K562 (cell line): ENCODE data around the gene RABGAP1L. TPM values are rescaled to one million over a fixed set of nuclear protein-coding genes. Genes with fewer than 3 reads are reported as not detected.
A peak's percentile ranks its signal among the peaks of the same experiment; 100 is the strongest.

Source experiments
- CBFB ChIP-seq: sonication (generic); formaldehyde crosslinking; IDR thresholded peaks from 2 replicates; pipeline ENCODE4 v1.4.0; 2020; ENCODE audit warnings: mild to moderate bottlenecking, missing genetic modification reagents
- KAT7 ChIP-seq: sonication (generic); formaldehyde crosslinking; IDR thresholded peaks from 2 replicates; pipeline ENCODE4 v1.8.0; 2022; ENCODE audit warnings: missing genetic modification reagents, mild to moderate bottlenecking, borderline replicate concordance
- KAT8 ChIP-seq: fragments of 450-650 bp; IDR thresholded peaks from 2 replicates; pipeline ENCODE4 v1.6.1; 2016; ENCODE audit warnings: low read depth, mild to moderate bottlenecking
- POLR2A ChIP-seq: fragments of 450-650 bp; conservative IDR thresholded peaks from 2 replicates; pipeline ENCODE4 v1.6.1; 2016
- POLR2B ChIP-seq: fragments of 450-650 bp; IDR thresholded peaks from 2 replicates; pipeline ENCODE4 v1.6.1; 2018; ENCODE audit warnings: low read depth; ENCODE audit not compliant: partially characterized antibody
- RBM14 ChIP-seq: fragments of 200-400 bp; formaldehyde crosslinking; IDR thresholded peaks from 2 replicates; pipeline ENCODE4 v1.6.1; 2018; ENCODE audit warnings: low read depth, mild to moderate bottlenecking, low read length, moderate library complexity, borderline replicate concordance; ENCODE audit not compliant: insufficient read depth
- RFX7 ChIP-seq: fragments of 250-450 bp; sonication (Bioruptor Pico); IDR thresholded peaks from 2 replicates; pipeline ENCODE4 v1.5.1; 2021; ENCODE audit warnings: mild to moderate bottlenecking
- TAF15 ChIP-seq: fragments of 200-400 bp; formaldehyde crosslinking; IDR thresholded peaks from 2 replicates; pipeline ENCODE4 v1.6.1; 2017; ENCODE audit warnings: mild to moderate bottlenecking, low read depth, low read length, moderate library complexity
- TRIM28 ChIP-seq: fragments of 450-650 bp; IDR thresholded peaks from 2 replicates; pipeline ENCODE4 v1.6.1; 2017
- ZNF644 ChIP-seq: fragments of 200-800 bp; sonication (Bioruptor generic); IDR thresholded peaks from 2 replicates; pipeline ENCODE4 v1.6.1; 2016; ENCODE audit warnings: low read depth, missing genetic modification characterization, missing compliant biosample characterization
- polyA plus RNA-seq, 8 experiments: library from polyadenylated mRNA; depleted of rRNA in 4 of 8; stranded (reverse) in 5 of 8; unstranded in 3 of 8; fragments of >200 nt; fragmentation: Nextera tagmentation in 2 of 8; fragmentation: Illumina TruSeq in 1 of 8; extraction: Ambion mirVana in 2 of 8; extraction: Trizol in 1 of 8; gene quantifications; 2 replicates each; pipeline versions ENCODE4 v1.2.1 to v1.2.3, GENCODE V29; 2011 to 2014; ENCODE audit warnings: inconsistent platforms in 1 of 8, missing spikeins in 1 of 8
- total RNA-seq, 7 experiments: library from RNA; depleted of rRNA in 6 of 7; stranded (reverse); fragments of >200 nt in 6 of 7; fragmentation: Illumina TruSeq in 2 of 7; extraction: Trizol in 2 of 7; gene quantifications; 2 replicates each; pipeline versions ENCODE4 v1.2.1 to v1.2.3, GENCODE V29; 2011 to 2021; ENCODE audit warnings: low replicate concordance in 1 of 7
- TF ChIP-seq, protein P1 (sequence below), 2 experiments: fragments of 450-650 bp in 1 of 2; sonication (generic) in 1 of 2; formaldehyde crosslinking in 1 of 2; IDR thresholded peaks in 1 of 2; conservative IDR thresholded peaks in 1 of 2; 2 replicates each; pipeline versions ENCODE4 v1.6.1 to v1.8.1; 2016 to 2023; ENCODE audit warnings: mild to moderate bottlenecking in 2 of 2, moderate library complexity in 2 of 2, inconsistent platforms in 1 of 2, missing genetic modification reagents in 1 of 2
- TF ChIP-seq, protein P2 (sequence below): IDR thresholded peaks from 2 replicates; pipeline ENCODE4 v1.6.1; 2011; ENCODE audit warnings: borderline replicate concordance, low read depth, mild to moderate bottlenecking, moderate library complexity, low read length; ENCODE audit not compliant: insufficient read depth, poor library complexity, severe bottlenecking
- TF ChIP-seq, protein P3 (sequence below): fragments of 450-650 bp; IDR thresholded peaks from 2 replicates; pipeline ENCODE4 v1.6.1; 2016; ENCODE audit warnings: mild to moderate bottlenecking, moderate library complexity

The RABGAP1L gene
- total and polyA plus RNA-seq, 9 of the 15 experiments (the other 6 are each of a cell fraction or from before 2014, with no cell fraction given): 16.5 to 44.9 (median 26.7) TPM

DNA sequence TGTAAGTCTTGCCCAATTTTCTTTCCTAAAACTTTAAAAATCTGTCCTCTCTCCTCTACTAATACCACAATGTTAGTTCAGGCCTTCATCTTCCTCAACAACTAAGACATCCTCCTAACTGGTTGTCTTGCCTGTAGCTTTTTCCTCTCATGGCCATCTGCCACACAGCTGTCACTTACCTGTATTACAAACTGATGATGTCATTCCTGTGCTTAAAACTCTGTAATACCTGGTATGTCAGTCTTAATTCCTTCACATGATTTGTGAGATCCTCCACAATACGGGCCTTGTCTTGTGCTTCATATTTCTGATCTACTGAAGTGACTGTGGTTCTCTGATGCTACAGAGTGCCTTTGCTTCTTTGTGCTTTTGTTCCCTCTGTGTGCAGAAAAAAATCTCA is 854.1 kb downstream of the RABGAP1L start (continued):
- TF ChIP-seq KAT8: no peak
- TF ChIP-seq RBM14: no peak
- peak; percentile 13; the same call in 1 of the 2 replicates for TF ChIP-seq POLR2A
- peak; percentile 39 for TF ChIP-seq POLR2B
- TF ChIP-seq ZNF644 (tag): no peak
- TF ChIP-seq, protein P1, sequence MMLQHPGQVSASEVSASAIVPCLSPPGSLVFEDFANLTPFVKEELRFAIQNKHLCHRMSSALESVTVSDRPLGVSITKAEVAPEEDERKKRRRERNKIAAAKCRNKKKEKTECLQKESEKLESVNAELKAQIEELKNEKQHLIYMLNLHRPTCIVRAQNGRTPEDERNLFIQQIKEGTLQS (IDR thresholded peaks at IDR 0.05): peak; percentile 80
- TF ChIP-seq, protein P1 (CRISPR knock-in tag; conservative IDR thresholded peaks at IDR 0.05): no peak
- no peak for TF ChIP-seq TRIM28
- TF ChIP-seq, protein P2, sequence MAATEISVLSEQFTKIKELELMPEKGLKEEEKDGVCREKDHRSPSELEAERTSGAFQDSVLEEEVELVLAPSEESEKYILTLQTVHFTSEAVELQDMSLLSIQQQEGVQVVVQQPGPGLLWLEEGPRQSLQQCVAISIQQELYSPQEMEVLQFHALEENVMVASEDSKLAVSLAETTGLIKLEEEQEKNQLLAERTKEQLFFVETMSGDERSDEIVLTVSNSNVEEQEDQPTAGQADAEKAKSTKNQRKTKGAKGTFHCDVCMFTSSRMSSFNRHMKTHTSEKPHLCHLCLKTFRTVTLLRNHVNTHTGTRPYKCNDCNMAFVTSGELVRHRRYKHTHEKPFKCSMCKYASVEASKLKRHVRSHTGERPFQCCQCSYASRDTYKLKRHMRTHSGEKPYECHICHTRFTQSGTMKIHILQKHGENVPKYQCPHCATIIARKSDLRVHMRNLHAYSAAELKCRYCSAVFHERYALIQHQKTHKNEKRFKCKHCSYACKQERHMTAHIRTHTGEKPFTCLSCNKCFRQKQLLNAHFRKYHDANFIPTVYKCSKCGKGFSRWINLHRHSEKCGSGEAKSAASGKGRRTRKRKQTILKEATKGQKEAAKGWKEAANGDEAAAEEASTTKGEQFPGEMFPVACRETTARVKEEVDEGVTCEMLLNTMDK: no peak
- no peak for TF ChIP-seq TAF15
- TF ChIP-seq RFX7 (CRISPR knock-in tag): no peak
- TF ChIP-seq KAT7 (CRISPR knock-in tag): no peak
- TF ChIP-seq, protein P3, sequence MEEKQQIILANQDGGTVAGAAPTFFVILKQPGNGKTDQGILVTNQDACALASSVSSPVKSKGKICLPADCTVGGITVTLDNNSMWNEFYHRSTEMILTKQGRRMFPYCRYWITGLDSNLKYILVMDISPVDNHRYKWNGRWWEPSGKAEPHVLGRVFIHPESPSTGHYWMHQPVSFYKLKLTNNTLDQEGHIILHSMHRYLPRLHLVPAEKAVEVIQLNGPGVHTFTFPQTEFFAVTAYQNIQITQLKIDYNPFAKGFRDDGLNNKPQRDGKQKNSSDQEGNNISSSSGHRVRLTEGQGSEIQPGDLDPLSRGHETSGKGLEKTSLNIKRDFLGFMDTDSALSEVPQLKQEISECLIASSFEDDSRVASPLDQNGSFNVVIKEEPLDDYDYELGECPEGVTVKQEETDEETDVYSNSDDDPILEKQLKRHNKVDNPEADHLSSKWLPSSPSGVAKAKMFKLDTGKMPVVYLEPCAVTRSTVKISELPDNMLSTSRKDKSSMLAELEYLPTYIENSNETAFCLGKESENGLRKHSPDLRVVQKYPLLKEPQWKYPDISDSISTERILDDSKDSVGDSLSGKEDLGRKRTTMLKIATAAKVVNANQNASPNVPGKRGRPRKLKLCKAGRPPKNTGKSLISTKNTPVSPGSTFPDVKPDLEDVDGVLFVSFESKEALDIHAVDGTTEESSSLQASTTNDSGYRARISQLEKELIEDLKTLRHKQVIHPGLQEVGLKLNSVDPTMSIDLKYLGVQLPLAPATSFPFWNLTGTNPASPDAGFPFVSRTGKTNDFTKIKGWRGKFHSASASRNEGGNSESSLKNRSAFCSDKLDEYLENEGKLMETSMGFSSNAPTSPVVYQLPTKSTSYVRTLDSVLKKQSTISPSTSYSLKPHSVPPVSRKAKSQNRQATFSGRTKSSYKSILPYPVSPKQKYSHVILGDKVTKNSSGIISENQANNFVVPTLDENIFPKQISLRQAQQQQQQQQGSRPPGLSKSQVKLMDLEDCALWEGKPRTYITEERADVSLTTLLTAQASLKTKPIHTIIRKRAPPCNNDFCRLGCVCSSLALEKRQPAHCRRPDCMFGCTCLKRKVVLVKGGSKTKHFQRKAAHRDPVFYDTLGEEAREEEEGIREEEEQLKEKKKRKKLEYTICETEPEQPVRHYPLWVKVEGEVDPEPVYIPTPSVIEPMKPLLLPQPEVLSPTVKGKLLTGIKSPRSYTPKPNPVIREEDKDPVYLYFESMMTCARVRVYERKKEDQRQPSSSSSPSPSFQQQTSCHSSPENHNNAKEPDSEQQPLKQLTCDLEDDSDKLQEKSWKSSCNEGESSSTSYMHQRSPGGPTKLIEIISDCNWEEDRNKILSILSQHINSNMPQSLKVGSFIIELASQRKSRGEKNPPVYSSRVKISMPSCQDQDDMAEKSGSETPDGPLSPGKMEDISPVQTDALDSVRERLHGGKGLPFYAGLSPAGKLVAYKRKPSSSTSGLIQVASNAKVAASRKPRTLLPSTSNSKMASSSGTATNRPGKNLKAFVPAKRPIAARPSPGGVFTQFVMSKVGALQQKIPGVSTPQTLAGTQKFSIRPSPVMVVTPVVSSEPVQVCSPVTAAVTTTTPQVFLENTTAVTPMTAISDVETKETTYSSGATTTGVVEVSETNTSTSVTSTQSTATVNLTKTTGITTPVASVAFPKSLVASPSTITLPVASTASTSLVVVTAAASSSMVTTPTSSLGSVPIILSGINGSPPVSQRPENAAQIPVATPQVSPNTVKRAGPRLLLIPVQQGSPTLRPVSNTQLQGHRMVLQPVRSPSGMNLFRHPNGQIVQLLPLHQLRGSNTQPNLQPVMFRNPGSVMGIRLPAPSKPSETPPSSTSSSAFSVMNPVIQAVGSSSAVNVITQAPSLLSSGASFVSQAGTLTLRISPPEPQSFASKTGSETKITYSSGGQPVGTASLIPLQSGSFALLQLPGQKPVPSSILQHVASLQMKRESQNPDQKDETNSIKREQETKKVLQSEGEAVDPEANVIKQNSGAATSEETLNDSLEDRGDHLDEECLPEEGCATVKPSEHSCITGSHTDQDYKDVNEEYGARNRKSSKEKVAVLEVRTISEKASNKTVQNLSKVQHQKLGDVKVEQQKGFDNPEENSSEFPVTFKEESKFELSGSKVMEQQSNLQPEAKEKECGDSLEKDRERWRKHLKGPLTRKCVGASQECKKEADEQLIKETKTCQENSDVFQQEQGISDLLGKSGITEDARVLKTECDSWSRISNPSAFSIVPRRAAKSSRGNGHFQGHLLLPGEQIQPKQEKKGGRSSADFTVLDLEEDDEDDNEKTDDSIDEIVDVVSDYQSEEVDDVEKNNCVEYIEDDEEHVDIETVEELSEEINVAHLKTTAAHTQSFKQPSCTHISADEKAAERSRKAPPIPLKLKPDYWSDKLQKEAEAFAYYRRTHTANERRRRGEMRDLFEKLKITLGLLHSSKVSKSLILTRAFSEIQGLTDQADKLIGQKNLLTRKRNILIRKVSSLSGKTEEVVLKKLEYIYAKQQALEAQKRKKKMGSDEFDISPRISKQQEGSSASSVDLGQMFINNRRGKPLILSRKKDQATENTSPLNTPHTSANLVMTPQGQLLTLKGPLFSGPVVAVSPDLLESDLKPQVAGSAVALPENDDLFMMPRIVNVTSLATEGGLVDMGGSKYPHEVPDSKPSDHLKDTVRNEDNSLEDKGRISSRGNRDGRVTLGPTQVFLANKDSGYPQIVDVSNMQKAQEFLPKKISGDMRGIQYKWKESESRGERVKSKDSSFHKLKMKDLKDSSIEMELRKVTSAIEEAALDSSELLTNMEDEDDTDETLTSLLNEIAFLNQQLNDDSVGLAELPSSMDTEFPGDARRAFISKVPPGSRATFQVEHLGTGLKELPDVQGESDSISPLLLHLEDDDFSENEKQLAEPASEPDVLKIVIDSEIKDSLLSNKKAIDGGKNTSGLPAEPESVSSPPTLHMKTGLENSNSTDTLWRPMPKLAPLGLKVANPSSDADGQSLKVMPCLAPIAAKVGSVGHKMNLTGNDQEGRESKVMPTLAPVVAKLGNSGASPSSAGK: no peak
- TF ChIP-seq CBFB (CRISPR knock-in tag): no peak
